Cerebellar cortex (tissue), 1 donor: ENCODE results near the gene LMNA.
"Not testable (repeated sequence)": the region's sequence is repeated elsewhere in the genome, so short reads cannot be mapped to it uniquely, and the experiment has no call there.

Experiments used
- DNase-seq: peaks from one replicate; pipeline ENCODE4 v3.0.0-alpha.2; 2015; ENCODE audit warnings: low spot score

LMNA gene

GRCh38 chr1:156114101-156114918 lies at the start of gene LMNA:
LMNA (plus strand) TSS chr1:156114711; CDS start chr1:156114919, 208 bp downstream.
- peak; percentile 95 for DNase-seq

GRCh38 chr1:156065212-156065611 lies 49.3 kb upstream of the LMNA start:
- no peak for DNase-seq

GRCh38 chr1:156065871-156066270 lies 48.6 kb upstream of the LMNA start:
- DNase-seq, result no peak

GRCh38 chr1:156067262-156067661 lies 47.2 kb upstream of the LMNA start:
- no peak for DNase-seq

GRCh38 chr1:156069490-156070455 lies 44.7 kb upstream of the LMNA start:
- no peak for DNase-seq

GRCh38 chr1:156070548-156070947 lies 44.0 kb upstream of the LMNA start:
- DNase-seq, result peak; percentile 23

GRCh38 chr1:156071332-156071816 lies 43.1 kb upstream of the LMNA start:
- DNase-seq, result not testable (repeated sequence)

GRCh38 chr1:156072251-156072650 lies 42.3 kb upstream of the LMNA start:
- DNase-seq, result no peak

GRCh38 chr1:156073110-156073687 lies 41.3 kb upstream of the LMNA start:
- no peak for DNase-seq

- no peak for DNase-seq
Observed at GRCh38 chr1:156073740-156074139, 40.8 kb upstream of the LMNA start.

GRCh38 chr1:156074661-156075060 lies 39.9 kb upstream of the LMNA start:
- DNase-seq, result no peak

GRCh38 chr1:156075162-156075561 lies 39.3 kb upstream of the LMNA start:
- no peak for DNase-seq

- DNase-seq, result no peak
Observed at GRCh38 chr1:156075775-156076204, 38.7 kb upstream of the LMNA start.

- DNase-seq, result no peak
Observed at GRCh38 chr1:156076609-156077429, 37.7 kb upstream of the LMNA start.

- no peak for DNase-seq
Observed at GRCh38 chr1:156077430-156077760, 37.1 kb upstream of the LMNA start.

GRCh38 chr1:156078728-156079127 lies 35.8 kb upstream of the LMNA start:
- DNase-seq, result no peak

GRCh38 chr1:156079762-156080161 lies 34.7 kb upstream of the LMNA start:
- no peak for DNase-seq

- DNase-seq, result no peak
Observed at GRCh38 chr1:156080241-156080862, 34.2 kb upstream of the LMNA start.

- DNase-seq, result no peak
Observed at GRCh38 chr1:156080863-156081179, 33.7 kb upstream of the LMNA start.

GRCh38 chr1:156081180-156081916 lies 33.2 kb upstream of the LMNA start:
- DNase-seq, result no peak
